GM12892 (cell line): ENCODE results near the gene MAST3.

Experiments
- POLR2A ChIP-seq: IDR thresholded peaks from 2 replicates; pipeline ENCODE4 v1.6.1; 2011; ENCODE audit warnings: low read depth, low read length, control low read depth
- POLR2AphosphoS5 ChIP-seq: IDR thresholded peaks from 2 replicates; pipeline ENCODE4 v1.6.1; 2011; ENCODE audit warnings: low read depth, low read length, control low read depth

- TF ChIP-seq POLR2A (no peak), POLR2AphosphoS5 (no peak)
Observed at GRCh38 chr19:18155095-18156087, 57.8 kb downstream of the MAST3 start.
